Osteocyte (in vitro differentiated cells): ENCODE measurements around the gene CREB3L1. TPM values are rescaled to one million over a fixed set of nuclear protein-coding genes. Genes with fewer than 3 reads are reported as not detected.

ENCODE experiments used
- DNase-seq: peaks from one replicate; pipeline ENCODE4 v3.0.0; 2021; ENCODE audit warnings: mixed read lengths; ENCODE audit not compliant: unreplicated experiment; ENCODE audit errors: extremely low spot score
- H3K27ac Mint-ChIP-seq: one replicate; pipeline ENCODE4 v1.8.0; 2021; ENCODE audit warnings: mild to moderate bottlenecking, mixed read lengths; ENCODE audit not compliant: unreplicated experiment
- H3K27me3 Mint-ChIP-seq: one replicate; pipeline ENCODE4 v1.8.0; 2021; ENCODE audit warnings: mixed read lengths; ENCODE audit not compliant: unreplicated experiment
- H3K36me3 Mint-ChIP-seq: one replicate; pipeline ENCODE4 v1.8.0; 2021; ENCODE audit warnings: mixed read lengths; ENCODE audit not compliant: unreplicated experiment
- H3K4me1 Mint-ChIP-seq: one replicate; pipeline ENCODE4 v1.8.0; 2021; ENCODE audit warnings: mixed read lengths; ENCODE audit not compliant: unreplicated experiment
- H3K4me3 Mint-ChIP-seq: one replicate; pipeline ENCODE4 v1.8.0; 2021; ENCODE audit warnings: mild to moderate bottlenecking, moderate library complexity, mixed read lengths; ENCODE audit not compliant: unreplicated experiment
- H3K9me3 Mint-ChIP-seq: one replicate; pipeline ENCODE4 v1.8.0; 2021; ENCODE audit warnings: mixed read lengths; ENCODE audit not compliant: unreplicated experiment
- total RNA-seq: library from RNA; stranded (reverse); gene quantifications from 2 replicates; pipeline ENCODE4 v1.2.1, GENCODE V29; 2021
- TF ChIP-seq, protein P1 (sequence below): fragments of 200-600 bp; sonication (generic); IDR thresholded peaks from 2 replicates; pipeline ENCODE4 v1.5.0; 2021; ENCODE audit warnings: antibody characterized with exemption, mild to moderate bottlenecking, moderate library complexity

Gene CREB3L1
- total RNA-seq, 1 donor from 2014 or later: 77.0 TPM

GRCh38 chr11:46249103-46249937, 28.1 kb upstream of the CREB3L1 start:
- peak overlapping the region; percentile 88 for H3K27ac Mint-ChIP-seq
- H3K9me3 Mint-ChIP-seq: no peaks in the 10 kb centered on the region
- DNase-seq: no peak
- no peaks in the 10 kb centered on the region for H3K27me3 Mint-ChIP-seq
- no peak overlapping the region for H3K4me3 Mint-ChIP-seq
- H3K36me3 Mint-ChIP-seq: no peaks in the 10 kb centered on the region
- TF ChIP-seq, protein P1, sequence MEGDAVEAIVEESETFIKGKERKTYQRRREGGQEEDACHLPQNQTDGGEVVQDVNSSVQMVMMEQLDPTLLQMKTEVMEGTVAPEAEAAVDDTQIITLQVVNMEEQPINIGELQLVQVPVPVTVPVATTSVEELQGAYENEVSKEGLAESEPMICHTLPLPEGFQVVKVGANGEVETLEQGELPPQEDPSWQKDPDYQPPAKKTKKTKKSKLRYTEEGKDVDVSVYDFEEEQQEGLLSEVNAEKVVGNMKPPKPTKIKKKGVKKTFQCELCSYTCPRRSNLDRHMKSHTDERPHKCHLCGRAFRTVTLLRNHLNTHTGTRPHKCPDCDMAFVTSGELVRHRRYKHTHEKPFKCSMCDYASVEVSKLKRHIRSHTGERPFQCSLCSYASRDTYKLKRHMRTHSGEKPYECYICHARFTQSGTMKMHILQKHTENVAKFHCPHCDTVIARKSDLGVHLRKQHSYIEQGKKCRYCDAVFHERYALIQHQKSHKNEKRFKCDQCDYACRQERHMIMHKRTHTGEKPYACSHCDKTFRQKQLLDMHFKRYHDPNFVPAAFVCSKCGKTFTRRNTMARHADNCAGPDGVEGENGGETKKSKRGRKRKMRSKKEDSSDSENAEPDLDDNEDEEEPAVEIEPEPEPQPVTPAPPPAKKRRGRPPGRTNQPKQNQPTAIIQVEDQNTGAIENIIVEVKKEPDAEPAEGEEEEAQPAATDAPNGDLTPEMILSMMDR: no peak
- H3K4me1 Mint-ChIP-seq: peaks cover 65% of the 10 kb centered on the region

DNA sequence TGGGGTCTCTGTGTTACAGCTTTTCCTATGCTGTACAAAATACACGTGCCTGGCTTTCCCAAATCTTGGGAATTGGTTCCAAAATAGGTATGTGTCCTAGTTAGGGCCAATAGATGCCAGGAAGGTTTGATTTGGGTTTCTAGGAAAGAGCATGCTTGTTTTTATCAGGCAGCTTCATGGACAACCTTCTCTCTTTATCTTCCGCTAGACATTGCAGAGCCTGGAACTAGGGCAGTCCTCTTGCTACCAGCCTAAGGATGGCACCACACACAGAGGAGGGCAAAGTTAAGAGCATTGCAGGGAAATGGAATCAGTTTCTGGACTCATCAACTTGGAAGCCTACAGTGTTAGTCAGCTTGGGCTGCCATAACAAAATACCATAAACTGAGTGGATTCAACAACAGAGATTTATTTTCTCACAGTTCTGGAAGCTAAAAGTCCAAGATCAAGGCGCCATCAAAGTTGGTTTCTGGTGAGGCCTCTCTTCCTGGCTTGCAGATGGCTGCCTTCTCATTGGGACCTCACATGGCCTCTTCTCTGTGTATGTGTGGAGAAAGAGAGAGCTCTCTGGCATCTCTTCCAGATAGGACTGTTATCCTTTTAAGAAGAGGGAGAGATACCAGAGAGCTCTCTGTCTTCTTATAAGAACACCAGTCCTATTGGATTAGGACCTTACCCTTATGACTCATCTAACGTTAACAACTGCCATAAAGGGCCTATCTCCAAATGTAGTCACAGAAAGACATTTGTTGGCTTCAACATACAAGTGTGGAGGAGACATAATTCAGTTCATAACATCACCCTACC, 27.3 kb upstream of the CREB3L1 start:
- TF ChIP-seq, protein P1: no peak
- no peaks in the 10 kb centered on the region for H3K9me3 Mint-ChIP-seq
- no peaks in the 10 kb centered on the region for H3K27me3 Mint-ChIP-seq
- no peaks in the 10 kb centered on the region for H3K36me3 Mint-ChIP-seq
- no peak for DNase-seq
- no peak overlapping the region for H3K4me3 Mint-ChIP-seq
- H3K27ac Mint-ChIP-seq: no peak overlapping the region
- peaks cover 61% of the 10 kb centered on the region for H3K4me1 Mint-ChIP-seq

- Mint-ChIP-seq H3K27ac (no peak overlapping the region), H3K36me3 (no peaks in the 10 kb centered on the region), H3K4me1 (peaks cover 58% of the 10 kb centered on the region), H3K27me3 (no peaks in the 10 kb centered on the region), H3K9me3 (no peaks in the 10 kb centered on the region), H3K4me3 (no peak overlapping the region)
- DNase-seq: no peak
- TF ChIP-seq, protein P1: no peak
These were observed 26.8 kb upstream of the CREB3L1 start for GRCh38 chr11:46250745-46251052.

GRCh38 chr11:46251954-46252353, 25.5 kb upstream of the CREB3L1 start:
- DNase-seq: no peak
- Mint-ChIP-seq H3K4me3 (no peak overlapping the region), H3K36me3 (no peaks in the 10 kb centered on the region), H3K27ac (no peak overlapping the region), H3K9me3 (no peaks in the 10 kb centered on the region), H3K27me3 (no peaks in the 10 kb centered on the region), H3K4me1 (peaks cover 48% of the 10 kb centered on the region)
- TF ChIP-seq, protein P1: no peak

- Mint-ChIP-seq H3K4me3 (no peak overlapping the region), H3K36me3 (no peaks in the 10 kb centered on the region), H3K27me3 (no peaks in the 10 kb centered on the region), H3K9me3 (no peaks in the 10 kb centered on the region), H3K4me1 (peaks cover 46% of the 10 kb centered on the region), H3K27ac (no peak overlapping the region)
- TF ChIP-seq, protein P1: no peak
- no peak for DNase-seq
These were observed 25.0 kb upstream of the CREB3L1 start for GRCh38 chr11:46252373-46252914.
